Stomach (tissue), 4 donors: ENCODE results near the gene GC.

Source experiments
- CTCF ChIP-seq, 7 experiments: fragments of 450-650 bp in 4 of 7; fragments of 200-600 bp in 3 of 7; sonication (generic) in 3 of 7; IDR thresholded peaks; one replicate each; pipeline ENCODE4 v1.5.1; 2016 to 2019; ENCODE audit warnings: antibody characterized with exemption in 7 of 7, control low read depth in 2 of 7, mild to moderate bottlenecking in 1 of 7
- POLR2A ChIP-seq, 4 donors: fragments of 450-650 bp; IDR thresholded peaks; one replicate each; pipeline ENCODE4 v1.6.1; 2016; ENCODE audit warnings: antibody characterized with exemption in 4 of 4, control low read depth in 2 of 4, mild to moderate bottlenecking in 1 of 4, moderate library complexity in 1 of 4
- POLR2AphosphoS5 ChIP-seq, 3 donors: sonication (generic); formaldehyde crosslinking; IDR thresholded peaks; one replicate each; pipeline ENCODE4 v1.6.1; 2016; ENCODE audit warnings: antibody characterized with exemption in 3 of 3

GRCh38 chr4:71775449-71775848, 8.4 kb downstream of the GC start:
- TF ChIP-seq POLR2A (IDR thresholded peaks at IDR 0.05) (no peak), CTCF (IDR thresholded peaks at IDR 0.05) (no peak), POLR2AphosphoS5 (IDR thresholded peaks at IDR 0.05) (no peak)
